ENCODE data around the gene MLLT3. TPM values are rescaled to one million over a fixed set of nuclear protein-coding genes. Genes with fewer than 3 reads are reported as not detected.
A peak's percentile ranks its signal among the peaks of the same experiment; 100 is the strongest.

Gene MLLT3
- total RNA-seq (10 to 100 TPM in 6 of 7 donors, 1 to 10 TPM in 1; 9.3 to 15.2 (median 12.4) TPM), polyA plus RNA-seq (1 to 10 TPM; 2.8 to 4.8 (median 3.4) TPM)
- long read RNA-seq, donor 1, full-length matches to known transcripts, result 3 of 3 reads
- long read RNA-seq, donor 1, partial matches to known transcripts, result 0 of 3 reads
- long read RNA-seq, donor 1, other reads (novel, unspliced or antisense), result 0 of 3 reads
- long read RNA-seq, donor 2, partial matches to known transcripts, result 0 of 3 reads
- long read RNA-seq, donor 2, other reads (novel, unspliced or antisense), result 0 of 3 reads

- Histone ChIP-seq H3K36me3 (no peaks in the 10 kb centered on the region), H3K27me3 (replicated peaks in 1 of 7) (peaks cover 0 to 15% (median 0%) of the 10 kb centered on the region in 7 donors), H3K4me3 (peak within 1 kb of the TSS; percentile 80 to 95 (median 90)), H3K4me1 (peaks cover 11 to 68% (median 34%) of the 10 kb centered on the region in 6 donors), H3K27ac (peak within 1 kb of the TSS; percentile 70 to 91 (median 87)), H3K9me3 (no peaks in the 10 kb centered on the region)
- peak; percentile 99 for DNase-seq
- TF ChIP-seq CTCF (IDR thresholded peaks at IDR 0.05 in 8 of 11, conservative IDR thresholded peaks at IDR 0.05 in 3 of 11) (no peak), POLR2A (IDR thresholded peaks at IDR 0.05) (peak in 1 of 3 donors; percentile 58), POLR2AphosphoS5 (IDR thresholded peaks at IDR 0.05) (peak; percentile 91 to 93 (median 92))
- 0 to 2% (median 0%) methylated on average over 36 to 41 of the region's 41 CpGs for WGBS, 5 donors
- intact Hi-C loops (cut with DNase I; ENCODE audit: low total_unique reads), result loop anchor here (5.0 to 10.0 kb wide), 3 partner anchors 60 to 320 kb away; partner anchors contain the start of gene FOCAD
Measured at GRCh38 chr9:20622330-20623020, at the start of gene MLLT3. MLLT3 (minus strand) TSS chr9:20622499.

- Histone ChIP-seq H3K27me3 (replicated peaks in 1 of 7) (no peaks in the 10 kb centered on the region), H3K4me1 (no peaks in the 10 kb centered on the region), H3K27ac (no peak overlapping the region), H3K9me3 (no peaks in the 10 kb centered on the region), H3K36me3 (no peaks in the 10 kb centered on the region), H3K4me3 (no peak overlapping the region)
- WGBS, 5 donors, result 83 to 98% (median 91%) methylated on average over 4 of the region's 4 CpGs
- no peak for DNase-seq
- intact Hi-C loops (cut with DNase I; ENCODE audit: low total_unique reads), result no loop called here
- no peak for TF ChIP-seq POLR2AphosphoS5 (IDR thresholded peaks at IDR 0.05)
- TF ChIP-seq CTCF (IDR thresholded peaks at IDR 0.05 in 8 of 11, conservative IDR thresholded peaks at IDR 0.05 in 3 of 11), result no peak
- no peak for TF ChIP-seq POLR2A (IDR thresholded peaks at IDR 0.05)
Measured at GRCh38 chr9:20671635-20672034, 49.3 kb upstream of the MLLT3 start.

DNA sequence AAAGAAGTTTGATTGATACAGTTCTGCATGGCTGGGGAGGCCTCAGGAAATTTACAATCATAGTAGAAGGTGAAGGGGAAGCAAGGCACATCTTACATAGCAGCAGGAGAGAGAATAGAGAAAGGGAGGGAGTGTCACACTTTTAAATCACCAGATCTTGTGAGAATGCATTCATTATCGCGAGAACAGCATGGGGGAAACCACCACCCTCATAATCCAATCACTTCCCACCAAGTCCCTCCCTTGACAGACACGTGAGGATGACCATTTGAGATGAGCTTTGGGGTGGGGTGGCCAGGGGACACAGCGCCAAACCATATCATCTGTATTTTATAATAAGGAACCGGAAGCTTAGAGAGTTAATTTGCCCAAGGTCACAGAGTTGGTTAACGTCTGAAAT, 48.1 kb upstream of the MLLT3 start:
- H3K36me3 ChIP-seq, result no peaks in the 10 kb centered on the region
- no peaks in the 10 kb centered on the region for H3K27me3 ChIP-seq (replicated peaks in 1 of 7)
- no peak overlapping the region for H3K27ac ChIP-seq
- no peak for DNase-seq
- TF ChIP-seq POLR2AphosphoS5 (IDR thresholded peaks at IDR 0.05), result no peak
- TF ChIP-seq CTCF (IDR thresholded peaks at IDR 0.05 in 8 of 11, conservative IDR thresholded peaks at IDR 0.05 in 3 of 11), result no peak
- no peak for TF ChIP-seq POLR2A (IDR thresholded peaks at IDR 0.05)
- intact Hi-C loops (cut with DNase I; ENCODE audit: low total_unique reads), result no loop called here
- WGBS, 5 donors, result 64 to 81% (median 75%) methylated on average over 6 of the region's 6 CpGs
- H3K9me3 ChIP-seq, result no peaks in the 10 kb centered on the region
- H3K4me1 ChIP-seq, result no peaks in the 10 kb centered on the region
- H3K4me3 ChIP-seq, result no peak overlapping the region

GRCh38 chr9:20664501-20664900, 42.2 kb upstream of the MLLT3 start:
- Histone ChIP-seq H3K27ac (no peak overlapping the region), H3K4me1 (peaks cover 0 to 10% (median 4%) of the 10 kb centered on the region in 6 donors), H3K27me3 (replicated peaks in 1 of 7) (peaks cover 0 to 6% (median 0%) of the 10 kb centered on the region in 7 donors), H3K4me3 (no peak overlapping the region), H3K9me3 (no peaks in the 10 kb centered on the region), H3K36me3 (no peaks in the 10 kb centered on the region)
- no peak for DNase-seq
- no peak for TF ChIP-seq POLR2A (IDR thresholded peaks at IDR 0.05)
- no peak for TF ChIP-seq CTCF (IDR thresholded peaks at IDR 0.05 in 8 of 11, conservative IDR thresholded peaks at IDR 0.05 in 3 of 11)
- 92 to 95% (median 94%) methylated on average over 3 of the region's 3 CpGs for WGBS, 5 donors
- intact Hi-C loops (cut with DNase I; ENCODE audit: low total_unique reads), result no loop called here

Measured in spleen (tissue), 13 donors.